Muscle layer of duodenum (tissue), 2 donors: Measurements from ENCODE around the gene PRKAR1B.

Source experiments
- H3K27ac ChIP-seq: one replicate; pipeline ENCODE4 v1.7.0; 2013; ENCODE audit warnings: mild to moderate bottlenecking, low read length
- H3K27me3 ChIP-seq: one replicate; pipeline ENCODE4 v1.7.0; 2013; ENCODE audit warnings: low read depth, mild to moderate bottlenecking, control low read depth, low read length
- H3K36me3 ChIP-seq, 2 donors: one replicate each; pipeline ENCODE4 v1.7.0; 2013; ENCODE audit warnings: low read length in 2 of 2, control low read depth in 1 of 2, mild to moderate bottlenecking in 1 of 2; ENCODE audit not compliant: insufficient read depth in 2 of 2, control insufficient read depth in 1 of 2
- H3K4me1 ChIP-seq, 2 donors: one replicate each; pipeline ENCODE4 v1.7.0; 2013; ENCODE audit warnings: low read length in 2 of 2, mild to moderate bottlenecking in 2 of 2, control low read depth in 1 of 2, moderate library complexity in 1 of 2; ENCODE audit not compliant: insufficient read depth in 2 of 2, control insufficient read depth in 1 of 2
- H3K4me3 ChIP-seq, 2 donors: one replicate each; pipeline ENCODE4 v1.7.0; 2013; ENCODE audit warnings: low read length in 2 of 2, low read depth in 1 of 2, mild to moderate bottlenecking in 1 of 2
- H3K9me3 ChIP-seq, 2 donors: one replicate each; pipeline ENCODE4 v1.7.0; 2013; ENCODE audit warnings: low read length in 2 of 2, control low read depth in 1 of 2, mild to moderate bottlenecking in 1 of 2; ENCODE audit not compliant: control insufficient read depth in 1 of 2
- donor health status: healthy.

Gene PRKAR1B

GRCh38 chr7:699476-700170, 27.5 kb downstream of the PRKAR1B start:
- Histone ChIP-seq H3K9me3 (no peaks in the 10 kb centered on the region), H3K4me3 (no peak overlapping the region), H3K4me1 (peaks cover 0 to 11% of the 10 kb centered on the region in 2 donors), H3K36me3 (no peaks in the 10 kb centered on the region), H3K27ac (no peak overlapping the region), H3K27me3 (no peaks in the 10 kb centered on the region)

GRCh38 chr7:698515-699475, 28.3 kb downstream of the PRKAR1B start:
- no peaks in the 10 kb centered on the region for H3K36me3 ChIP-seq
- H3K4me1 ChIP-seq, result peaks cover 0 to 11% of the 10 kb centered on the region in 2 donors
- H3K9me3 ChIP-seq, result no peaks in the 10 kb centered on the region
- H3K27ac ChIP-seq, result no peak overlapping the region
- no peak overlapping the region for H3K4me3 ChIP-seq
- no peaks in the 10 kb centered on the region for H3K27me3 ChIP-seq

- Histone ChIP-seq H3K27me3 (no peaks in the 10 kb centered on the region), H3K27ac (no peak overlapping the region), H3K36me3 (no peaks in the 10 kb centered on the region), H3K9me3 (no peaks in the 10 kb centered on the region), H3K4me1 (peaks cover 0 to 11% of the 10 kb centered on the region in 2 donors), H3K4me3 (no peak overlapping the region)
Observed at GRCh38 chr7:696812-697551, 30.1 kb downstream of the PRKAR1B start.

- Histone ChIP-seq H3K4me1 (peaks cover 0 to 11% of the 10 kb centered on the region in 2 donors), H3K4me3 (no peak overlapping the region), H3K27ac (no peak overlapping the region), H3K27me3 (no peaks in the 10 kb centered on the region), H3K9me3 (no peaks in the 10 kb centered on the region), H3K36me3 (no peaks in the 10 kb centered on the region)
Observed at GRCh38 chr7:696426-696811, 30.7 kb downstream of the PRKAR1B start.

GRCh38 chr7:693280-693679, 33.8 kb downstream of the PRKAR1B start:
- H3K4me3 ChIP-seq, result no peak overlapping the region
- H3K9me3 ChIP-seq, result peaks cover 4 to 8% of the 10 kb centered on the region in 2 donors
- H3K36me3 ChIP-seq, result no peaks in the 10 kb centered on the region
- H3K4me1 ChIP-seq, result peaks cover 0 to 5% of the 10 kb centered on the region in 2 donors
- no peaks in the 10 kb centered on the region for H3K27me3 ChIP-seq
- H3K27ac ChIP-seq, result no peak overlapping the region

- Histone ChIP-seq H3K4me3 (no peak overlapping the region), H3K27me3 (no peaks in the 10 kb centered on the region), H3K4me1 (no peaks in the 10 kb centered on the region), H3K27ac (no peak overlapping the region), H3K36me3 (peaks cover 0 to 7% of the 10 kb centered on the region in 2 donors), H3K9me3 (peaks cover 9 to 12% of the 10 kb centered on the region in 2 donors)
Observed at GRCh38 chr7:691361-692045, 35.6 kb downstream of the PRKAR1B start.

GRCh38 chr7:690478-691360, 36.4 kb downstream of the PRKAR1B start:
- H3K27me3 ChIP-seq, result no peaks in the 10 kb centered on the region
- H3K4me3 ChIP-seq, result no peak overlapping the region
- H3K4me1 ChIP-seq, result no peaks in the 10 kb centered on the region
- no peak overlapping the region for H3K27ac ChIP-seq
- H3K9me3 ChIP-seq, result peaks cover 13 to 19% of the 10 kb centered on the region in 2 donors
- H3K36me3 ChIP-seq, result peaks cover 0 to 7% of the 10 kb centered on the region in 2 donors

- H3K27me3 ChIP-seq, result no peaks in the 10 kb centered on the region
- no peak overlapping the region for H3K4me3 ChIP-seq
- no peaks in the 10 kb centered on the region for H3K4me1 ChIP-seq
- H3K36me3 ChIP-seq, result peaks cover under 1 to 13% of the 10 kb centered on the region in 2 donors
- H3K9me3 ChIP-seq, result peaks cover 13 to 23% of the 10 kb centered on the region in 2 donors
- H3K27ac ChIP-seq, result no peak overlapping the region
Observed at GRCh38 chr7:685540-685939, 41.5 kb downstream of the PRKAR1B start.

GRCh38 chr7:684416-684815, 42.7 kb downstream of the PRKAR1B start:
- H3K27me3 ChIP-seq, result no peaks in the 10 kb centered on the region
- peaks cover 13 to 21% of the 10 kb centered on the region in 2 donors for H3K9me3 ChIP-seq
- no peaks in the 10 kb centered on the region for H3K4me1 ChIP-seq
- H3K27ac ChIP-seq, result no peak overlapping the region
- H3K36me3 ChIP-seq, result peaks cover 5 to 20% of the 10 kb centered on the region in 2 donors
- H3K4me3 ChIP-seq, result no peak overlapping the region
